Measurements from ENCODE around the gene PREX1. TPM values are rescaled to one million over a fixed set of nuclear protein-coding genes. Genes with fewer than 3 reads are reported as not detected.

Gene PREX1
- total and polyA plus RNA-seq, 2 of the 4 experiments (the other 2 are of a cell fraction) = 0.67 to 0.72 TPM

DNA sequence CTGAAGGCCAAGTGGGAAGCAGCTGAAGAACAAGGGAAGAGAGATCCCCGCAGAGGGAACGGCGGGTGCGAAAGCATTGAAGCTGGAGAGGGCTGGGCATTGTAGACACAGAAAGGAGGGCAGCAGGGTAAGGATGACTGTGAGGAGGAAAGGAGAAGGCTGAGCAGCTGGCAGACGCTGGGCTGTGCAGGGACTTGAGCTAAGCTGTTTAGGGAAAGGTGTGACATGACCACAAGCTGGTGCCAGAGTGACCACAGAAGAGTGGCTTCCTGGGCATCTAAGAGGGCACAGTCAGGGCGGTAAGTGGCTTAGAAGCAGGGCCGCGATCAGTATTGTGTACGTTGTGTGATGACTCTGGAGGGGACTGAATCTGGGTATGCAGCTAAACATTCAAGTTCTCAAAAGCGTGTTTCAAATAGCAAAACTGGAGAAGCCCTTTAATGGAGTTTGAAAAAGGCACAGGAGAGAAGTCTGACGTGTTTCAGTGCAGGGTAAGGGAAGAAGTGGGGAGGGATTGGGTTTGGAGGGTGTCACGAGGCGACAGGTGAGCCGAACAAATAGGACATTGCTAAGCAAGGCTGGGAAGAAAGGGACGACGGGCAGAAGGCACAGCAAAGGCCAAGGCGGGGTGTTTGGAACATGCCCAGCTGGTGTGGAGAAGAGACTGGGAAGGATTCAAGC lies 47.6 kb upstream of the PREX1 start:
- CTCF ChIA-PET = interaction anchor here (0.6 kb wide), 1 partner anchor 29 kb away, joined by 4 read pairs; no protein-coding TSS in a partner anchor
- no peak overlapping the region for H2BK20ac ChIP-seq (ENCODE audit: low read depth, low read length)
- H3K79me1 ChIP-seq (ENCODE audit: low read depth in 1 of 2, low read length in 2 of 2) = no peaks in the 10 kb centered on the region
- dilution Hi-C loops (cut with HindIII; ENCODE audit: low sequenced_read_pairs, unreplicated experiment) (no loop called here), in situ Hi-C loops (cut with MboI; ENCODE audit: low sequenced_read_pairs) (loop anchor here (25.0 kb wide), 1 partner anchor 88 kb away; no protein-coding TSS in a partner anchor), intact Hi-C loops (cut with micrococcal nuclease) (no loop called here)
- DNase-seq (no peak), ATAC-seq (ENCODE audit: low read depth) (no peak)
- H3K4ac ChIP-seq (ENCODE audit: low read depth, low read length) = no peak overlapping the region
- TF ChIP-seq BHLHE40 (IDR thresholded peaks at IDR 0.05; ENCODE audit: low read depth, low read length) (no peak), RFX5 (IDR thresholded peaks at IDR 0.05; ENCODE audit: low read depth, low read length) (no peak), POLR2A (IDR thresholded peaks at IDR 0.05; ENCODE audit: low read depth, low read length) (no peak), MAFK (IDR thresholded peaks at IDR 0.05; ENCODE audit: low read depth, low read length) (no peak), RAD21 (IDR thresholded peaks at IDR 0.05; ENCODE audit: low read length) (no peak), CEBPB (IDR thresholded peaks at IDR 0.05; ENCODE audit: low read depth, low read length) (no peak), RCOR1 (IDR thresholded peaks at IDR 0.05; ENCODE audit: insufficient replicate concordance, low read length) (no peak), CHD1 (IDR thresholded peaks at IDR 0.05; ENCODE audit: low read depth, low read length) (no peak), MAZ (IDR thresholded peaks at IDR 0.05; ENCODE audit: borderline replicate concordance, low read depth, low read length) (no peak), NFE2L2 (IDR thresholded peaks at IDR 0.05; ENCODE audit: low read depth, low read length) (no peak), MXI1 (IDR thresholded peaks at IDR 0.05; ENCODE audit: borderline replicate concordance, low read depth, low read length) (no peak), FOS (IDR thresholded peaks at IDR 0.05; ENCODE audit: low read depth, low read length) (no peak), SMC3 (IDR thresholded peaks at IDR 0.05; ENCODE audit: low read depth, low read length) (no peak)
- TF ChIP-seq, protein P1, sequence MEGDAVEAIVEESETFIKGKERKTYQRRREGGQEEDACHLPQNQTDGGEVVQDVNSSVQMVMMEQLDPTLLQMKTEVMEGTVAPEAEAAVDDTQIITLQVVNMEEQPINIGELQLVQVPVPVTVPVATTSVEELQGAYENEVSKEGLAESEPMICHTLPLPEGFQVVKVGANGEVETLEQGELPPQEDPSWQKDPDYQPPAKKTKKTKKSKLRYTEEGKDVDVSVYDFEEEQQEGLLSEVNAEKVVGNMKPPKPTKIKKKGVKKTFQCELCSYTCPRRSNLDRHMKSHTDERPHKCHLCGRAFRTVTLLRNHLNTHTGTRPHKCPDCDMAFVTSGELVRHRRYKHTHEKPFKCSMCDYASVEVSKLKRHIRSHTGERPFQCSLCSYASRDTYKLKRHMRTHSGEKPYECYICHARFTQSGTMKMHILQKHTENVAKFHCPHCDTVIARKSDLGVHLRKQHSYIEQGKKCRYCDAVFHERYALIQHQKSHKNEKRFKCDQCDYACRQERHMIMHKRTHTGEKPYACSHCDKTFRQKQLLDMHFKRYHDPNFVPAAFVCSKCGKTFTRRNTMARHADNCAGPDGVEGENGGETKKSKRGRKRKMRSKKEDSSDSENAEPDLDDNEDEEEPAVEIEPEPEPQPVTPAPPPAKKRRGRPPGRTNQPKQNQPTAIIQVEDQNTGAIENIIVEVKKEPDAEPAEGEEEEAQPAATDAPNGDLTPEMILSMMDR (conservative IDR thresholded peaks at IDR 0.05; ENCODE audit: low read depth, low read length) = no peak
- TF ChIP-seq, protein P2, sequence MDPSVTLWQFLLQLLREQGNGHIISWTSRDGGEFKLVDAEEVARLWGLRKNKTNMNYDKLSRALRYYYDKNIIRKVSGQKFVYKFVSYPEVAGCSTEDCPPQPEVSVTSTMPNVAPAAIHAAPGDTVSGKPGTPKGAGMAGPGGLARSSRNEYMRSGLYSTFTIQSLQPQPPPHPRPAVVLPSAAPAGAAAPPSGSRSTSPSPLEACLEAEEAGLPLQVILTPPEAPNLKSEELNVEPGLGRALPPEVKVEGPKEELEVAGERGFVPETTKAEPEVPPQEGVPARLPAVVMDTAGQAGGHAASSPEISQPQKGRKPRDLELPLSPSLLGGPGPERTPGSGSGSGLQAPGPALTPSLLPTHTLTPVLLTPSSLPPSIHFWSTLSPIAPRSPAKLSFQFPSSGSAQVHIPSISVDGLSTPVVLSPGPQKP (IDR thresholded peaks at IDR 0.05; ENCODE audit: borderline replicate concordance, low read depth, low read length) = no peak
- TF ChIP-seq, protein P3, sequence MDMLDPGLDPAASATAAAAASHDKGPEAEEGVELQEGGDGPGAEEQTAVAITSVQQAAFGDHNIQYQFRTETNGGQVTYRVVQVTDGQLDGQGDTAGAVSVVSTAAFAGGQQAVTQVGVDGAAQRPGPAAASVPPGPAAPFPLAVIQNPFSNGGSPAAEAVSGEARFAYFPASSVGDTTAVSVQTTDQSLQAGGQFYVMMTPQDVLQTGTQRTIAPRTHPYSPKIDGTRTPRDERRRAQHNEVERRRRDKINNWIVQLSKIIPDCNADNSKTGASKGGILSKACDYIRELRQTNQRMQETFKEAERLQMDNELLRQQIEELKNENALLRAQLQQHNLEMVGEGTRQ (IDR thresholded peaks at IDR 0.05; ENCODE audit: low read depth, low read length) = no peak
- peaks cover 10% of the 10 kb centered on the region; the same call in 1 of the 2 replicates for H3K27me3 ChIP-seq (ENCODE audit: control insufficient read depth, insufficient read depth, low read length)
- H3K18ac ChIP-seq (ENCODE audit: low read depth, low read length) = no peak overlapping the region
- peak overlapping the region; percentile 55 for H2AK9ac ChIP-seq (replicated peaks; ENCODE audit: low read depth, low read length, poor library complexity)
- no peak overlapping the region for H4K91ac ChIP-seq (ENCODE audit: insufficient read depth, low read depth, low read length)
- H2BK120ac ChIP-seq (ENCODE audit: low read depth, low read length) = no peak overlapping the region
- H4K5ac ChIP-seq (ENCODE audit: low read depth, low read length) = no peak overlapping the region
- no peak overlapping the region for H4K8ac ChIP-seq (ENCODE audit: low read depth in 2 of 2, low read length in 2 of 2)
- 78% methylated on average over 12 of the region's 17 CpGs; no CpG with 5 or more reads in 1 of the 2 experiments for whole genome bisulfite sequencing, 2 experiments (ENCODE audit: extremely low coverage in 2 of 2, insufficient read length in 1 of 2)
- BruUV-seq (replicated peaks) = no TSS peak
- H3K4me1 ChIP-seq (ENCODE audit: control insufficient read depth, insufficient read depth, low read length) = no peaks in the 10 kb centered on the region
- H3K9me3 ChIP-seq (ENCODE audit: control insufficient read depth, insufficient read depth, low read length) = 0 out of 2 replicates have a peak, but pooled peaks cover 2% of the 10 kb centered on the region
- no peak overlapping the region for H2BK15ac ChIP-seq (ENCODE audit: low read depth, low read length)
- H3K9ac ChIP-seq (ENCODE audit: low read depth, low read length) = no peak overlapping the region
- H3K56ac ChIP-seq (ENCODE audit: extremely low read depth, insufficient read depth, low read length) = no peak overlapping the region
- no peaks in the 10 kb centered on the region for H4K20me1 ChIP-seq (ENCODE audit: insufficient read depth, low read length)
- no peak overlapping the region for H2BK5ac ChIP-seq (ENCODE audit: low read depth, low read length, poor library complexity, severe bottlenecking)
- no peak overlapping the region for H3K27ac ChIP-seq (ENCODE audit: insufficient read depth, low read length)
- H3K9me1 ChIP-seq (ENCODE audit: insufficient read depth, low read length) = no peaks in the 10 kb centered on the region
- H3K36me3 ChIP-seq (ENCODE audit: control insufficient read depth, insufficient read depth, low read length) = no peaks in the 10 kb centered on the region
- no peak overlapping the region for H3K23ac ChIP-seq (ENCODE audit: low read depth, low read length)
- POLR2A ChIA-PET (ENCODE audit: unreplicated experiment) = no interaction called here
- peak overlapping the region; percentile 21 for H2AFZ ChIP-seq (replicated peaks; ENCODE audit: low read length, poor library complexity)
- H3K4me3 ChIP-seq (ENCODE audit: insufficient read depth, low read depth, low read length) = no peak overlapping the region
- H3K14ac ChIP-seq (replicated peaks; ENCODE audit: low read depth, low read length) = no peak overlapping the region
- no peak overlapping the region for H3K4me2 ChIP-seq (ENCODE audit: low read depth, low read length)
- no peak overlapping the region for H2AK5ac ChIP-seq (ENCODE audit: low read depth, low read length)
